ENCODE measurements around the gene LYRM1.
"Not testable (repeated sequence)": the region's sequence is repeated elsewhere in the genome, so short reads cannot be mapped to it uniquely, and the experiment has no call there.

Gene LYRM1

DNA sequence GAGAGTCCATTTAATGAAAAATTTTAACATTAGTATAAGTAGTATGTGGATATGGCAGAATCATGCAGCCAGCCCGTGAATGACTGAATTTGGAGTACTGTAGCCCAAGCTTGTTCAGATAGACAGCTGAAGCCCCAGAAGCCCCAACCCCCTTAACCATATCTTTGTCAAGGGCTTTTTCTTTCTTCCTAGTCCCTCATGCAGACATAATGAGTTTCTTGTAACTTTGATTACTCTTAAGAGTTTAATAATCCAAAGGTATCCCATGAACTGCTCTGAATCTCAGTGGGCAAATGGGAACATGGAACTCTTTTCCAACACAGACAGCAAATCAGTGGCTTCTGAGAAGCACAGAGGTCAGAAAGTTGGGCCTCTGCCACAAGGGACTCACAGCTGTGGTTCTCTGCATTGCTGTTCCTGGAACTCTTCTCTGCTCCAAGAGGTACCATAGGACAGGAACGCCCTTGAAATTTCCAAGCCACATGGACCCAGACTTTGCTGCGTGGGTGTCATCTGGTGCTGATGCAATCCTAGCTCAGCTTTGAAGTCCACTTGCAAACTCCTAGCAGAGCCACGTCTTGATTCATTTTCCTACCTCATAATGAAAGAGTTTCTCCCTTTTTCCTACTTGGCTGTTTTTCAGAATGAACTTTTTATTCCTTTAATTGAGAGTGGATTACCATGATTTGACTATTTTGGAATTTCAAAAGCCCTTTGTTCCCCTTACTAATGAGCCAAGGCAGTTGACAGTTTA is 18.1 kb downstream of the LYRM1 start:
- Histone ChIP-seq H3K79me2 (ENCODE audit: control insufficient read depth, insufficient read depth, low read length, unreplicated experiment) (no peaks in the 10 kb centered on the region), H3K27ac (ENCODE audit: low read depth, low read length) (no peak overlapping the region; the same call in none of the 2 replicates), H3K4me1 (ENCODE audit: control insufficient read depth, insufficient read depth, low read length, unreplicated experiment) (peaks cover 16% of the 10 kb centered on the region), H3K36me3 (ENCODE audit: insufficient read depth, low read length) (no peaks in the 10 kb centered on the region), H2AFZ (ENCODE audit: low read length, unreplicated experiment) (no peak overlapping the region), H3K27me3 (ENCODE audit: insufficient read depth, low read length) (no peaks in the 10 kb centered on the region), H3K4me3 (ENCODE audit: low read depth, low read length) (no peak overlapping the region)

DNA sequence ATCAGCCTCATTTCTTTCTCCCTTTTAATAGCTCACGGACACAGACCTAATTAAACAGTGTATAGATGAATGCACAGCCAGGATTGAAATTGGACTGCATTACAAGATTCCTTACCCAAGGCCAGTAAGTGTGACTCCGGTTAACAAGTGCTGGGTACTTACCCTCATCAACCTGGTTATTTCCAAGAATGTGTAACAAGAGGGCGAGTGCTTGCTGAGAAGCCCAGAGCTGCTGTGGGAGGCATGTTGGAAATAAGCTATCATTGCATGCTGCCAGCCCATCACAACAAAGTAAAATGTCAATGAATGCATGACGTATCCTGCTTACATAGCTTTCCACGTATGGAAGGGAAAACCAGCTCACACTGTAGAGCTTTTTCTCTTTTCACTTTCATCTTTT is 19.5 kb downstream of the LYRM1 start:
- peaks cover 10% of the 10 kb centered on the region for H3K4me1 ChIP-seq (ENCODE audit: control insufficient read depth, insufficient read depth, low read length, unreplicated experiment)
- no peak overlapping the region for H2AFZ ChIP-seq (ENCODE audit: low read length, unreplicated experiment)
- peaks cover 3% of the 10 kb centered on the region; the same call in 1 of the 2 replicates for H3K36me3 ChIP-seq (ENCODE audit: insufficient read depth, low read length)
- no peaks in the 10 kb centered on the region for H3K27me3 ChIP-seq (ENCODE audit: insufficient read depth, low read length)
- H3K27ac ChIP-seq (ENCODE audit: low read depth, low read length), result no peak overlapping the region
- no peak overlapping the region for H3K4me3 ChIP-seq (ENCODE audit: low read depth, low read length)
- H3K79me2 ChIP-seq (ENCODE audit: control insufficient read depth, insufficient read depth, low read length, unreplicated experiment), result no peaks in the 10 kb centered on the region

DNA sequence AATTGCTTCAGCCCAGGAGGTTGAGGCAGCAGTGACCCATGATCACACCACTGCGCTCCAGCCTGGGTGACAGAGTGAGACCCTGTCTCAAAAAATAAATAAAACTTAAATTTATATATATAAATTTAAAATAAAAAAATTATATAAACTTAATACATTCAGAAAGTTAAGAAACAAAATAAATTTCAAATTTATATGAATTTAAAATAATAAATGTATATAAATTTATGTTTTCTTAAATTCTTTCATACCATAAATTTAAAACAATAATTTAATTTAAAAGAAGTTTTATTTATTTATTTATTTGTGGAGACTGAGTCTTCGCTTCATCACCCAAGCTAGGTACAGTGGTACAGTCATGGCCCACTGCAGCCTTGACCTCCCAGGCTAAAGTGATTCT is 20.2 kb downstream of the LYRM1 start:
- no peaks in the 10 kb centered on the region for H3K79me2 ChIP-seq (ENCODE audit: control insufficient read depth, insufficient read depth, low read length, unreplicated experiment)
- H3K36me3 ChIP-seq (ENCODE audit: insufficient read depth, low read length), result peaks cover 3% of the 10 kb centered on the region; the same call in 1 of the 2 replicates
- H2AFZ ChIP-seq (ENCODE audit: low read length, unreplicated experiment), result no peak overlapping the region
- no peak overlapping the region for H3K4me3 ChIP-seq (ENCODE audit: low read depth, low read length)
- H3K27ac ChIP-seq (ENCODE audit: low read depth, low read length), result no peak overlapping the region
- peaks cover 10% of the 10 kb centered on the region for H3K4me1 ChIP-seq (ENCODE audit: control insufficient read depth, insufficient read depth, low read length, unreplicated experiment)
- no peaks in the 10 kb centered on the region for H3K27me3 ChIP-seq (ENCODE audit: insufficient read depth, low read length)

DNA sequence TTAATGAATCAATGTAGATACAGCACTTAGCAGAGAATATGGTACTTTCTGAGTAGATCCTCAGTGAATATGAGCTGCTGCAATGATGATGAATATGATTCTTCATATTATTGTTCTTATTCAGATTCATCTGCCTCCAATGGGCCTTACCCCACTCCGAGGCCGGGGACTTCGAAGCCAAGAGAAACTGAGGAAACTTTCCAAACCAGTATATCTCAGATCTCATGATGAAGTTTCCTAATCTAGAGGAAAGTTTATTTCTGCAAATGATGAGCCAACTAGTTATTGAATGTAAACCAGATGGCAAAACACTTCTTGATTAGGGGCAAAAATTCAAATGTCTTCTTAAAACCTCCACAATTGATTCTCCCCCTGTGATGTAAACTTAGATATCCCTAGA is 23.3 kb downstream of the LYRM1 start:
- no peak overlapping the region for H2AFZ ChIP-seq (ENCODE audit: low read length, unreplicated experiment)
- H3K79me2 ChIP-seq (ENCODE audit: control insufficient read depth, insufficient read depth, low read length, unreplicated experiment), result no peaks in the 10 kb centered on the region
- no peak overlapping the region for H3K27ac ChIP-seq (ENCODE audit: low read depth, low read length)
- H3K4me3 ChIP-seq (ENCODE audit: low read depth, low read length), result no peak overlapping the region
- no peaks in the 10 kb centered on the region for H3K27me3 ChIP-seq (ENCODE audit: insufficient read depth, low read length)
- peaks cover 3% of the 10 kb centered on the region; the same call in 1 of the 2 replicates for H3K36me3 ChIP-seq (ENCODE audit: insufficient read depth, low read length)
- peaks cover 3% of the 10 kb centered on the region for H3K4me1 ChIP-seq (ENCODE audit: control insufficient read depth, insufficient read depth, low read length, unreplicated experiment)

DNA sequence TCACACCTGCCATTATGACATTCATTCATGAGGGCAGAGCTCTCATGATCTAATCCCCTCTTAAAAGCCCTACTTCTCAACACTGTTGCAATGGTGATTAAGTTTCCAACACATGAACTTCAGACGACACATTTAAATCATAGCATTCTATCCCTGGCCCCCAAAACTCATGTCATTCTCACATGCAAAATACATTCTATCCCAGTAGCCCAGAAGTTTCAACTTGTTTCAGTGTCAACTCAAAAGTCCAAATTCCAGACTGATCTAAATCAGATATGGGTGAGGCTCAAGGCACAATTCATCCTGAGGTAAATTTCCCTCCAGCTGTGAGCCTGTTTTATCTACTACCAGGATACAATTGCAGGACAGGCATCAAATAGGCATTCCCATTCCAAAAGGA is 25.2 kb downstream of the LYRM1 start:
- Histone ChIP-seq H3K4me1 (ENCODE audit: control insufficient read depth, insufficient read depth, low read length, unreplicated experiment) (no peaks in the 10 kb centered on the region), H2AFZ (ENCODE audit: low read length, unreplicated experiment) (no peak overlapping the region), H3K36me3 (ENCODE audit: insufficient read depth, low read length) (peaks cover 3% of the 10 kb centered on the region; the same call in 1 of the 2 replicates), H3K27me3 (ENCODE audit: insufficient read depth, low read length) (no peaks in the 10 kb centered on the region), H3K79me2 (ENCODE audit: control insufficient read depth, insufficient read depth, low read length, unreplicated experiment) (no peaks in the 10 kb centered on the region), H3K4me3 (ENCODE audit: low read depth, low read length) (no peak overlapping the region), H3K27ac (ENCODE audit: low read depth, low read length) (no peak overlapping the region)

DNA sequence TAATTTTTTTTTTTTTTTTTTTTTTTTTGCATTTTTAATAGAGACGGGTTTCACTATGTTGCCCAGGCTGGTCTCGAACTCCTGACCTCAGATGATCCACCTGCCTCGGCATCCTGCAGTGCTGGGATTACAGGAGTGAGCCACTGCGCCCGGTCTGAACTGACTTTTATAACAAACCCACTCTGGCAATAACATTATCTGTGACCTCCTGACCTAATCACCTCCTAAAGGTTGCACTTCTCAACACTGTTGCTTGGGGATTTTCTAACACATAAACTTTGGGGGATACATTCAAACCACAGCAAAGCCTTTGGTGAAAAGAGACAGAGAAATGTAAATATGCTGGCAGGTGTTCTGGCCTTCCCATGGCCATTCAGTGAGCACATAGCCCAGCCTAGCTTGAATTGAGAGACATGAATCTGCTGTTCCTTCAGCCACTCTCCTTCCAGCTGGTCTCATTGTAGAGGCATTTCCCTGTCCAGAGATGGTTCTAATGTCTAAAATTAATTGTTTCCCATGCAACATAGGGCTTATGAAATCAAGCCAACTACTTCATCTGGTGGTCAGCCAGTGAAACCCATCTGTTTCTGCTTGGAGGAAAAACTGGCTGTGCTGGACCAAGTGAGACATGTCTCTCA is 28.3 kb downstream of the LYRM1 start:
- H3K4me1 ChIP-seq (ENCODE audit: control insufficient read depth, insufficient read depth, low read length, unreplicated experiment), result no peaks in the 10 kb centered on the region
- no peak overlapping the region for H3K4me3 ChIP-seq (ENCODE audit: low read depth, low read length)
- H3K79me2 ChIP-seq (ENCODE audit: control insufficient read depth, insufficient read depth, low read length, unreplicated experiment), result no peaks in the 10 kb centered on the region
- no peak overlapping the region for H3K27ac ChIP-seq (ENCODE audit: low read depth, low read length)
- H3K27me3 ChIP-seq (ENCODE audit: insufficient read depth, low read length), result no peaks in the 10 kb centered on the region
- peaks cover 3% of the 10 kb centered on the region; the same call in 1 of the 2 replicates for H3K36me3 ChIP-seq (ENCODE audit: insufficient read depth, low read length)
- no peak overlapping the region for H2AFZ ChIP-seq (ENCODE audit: low read length, unreplicated experiment)

DNA sequence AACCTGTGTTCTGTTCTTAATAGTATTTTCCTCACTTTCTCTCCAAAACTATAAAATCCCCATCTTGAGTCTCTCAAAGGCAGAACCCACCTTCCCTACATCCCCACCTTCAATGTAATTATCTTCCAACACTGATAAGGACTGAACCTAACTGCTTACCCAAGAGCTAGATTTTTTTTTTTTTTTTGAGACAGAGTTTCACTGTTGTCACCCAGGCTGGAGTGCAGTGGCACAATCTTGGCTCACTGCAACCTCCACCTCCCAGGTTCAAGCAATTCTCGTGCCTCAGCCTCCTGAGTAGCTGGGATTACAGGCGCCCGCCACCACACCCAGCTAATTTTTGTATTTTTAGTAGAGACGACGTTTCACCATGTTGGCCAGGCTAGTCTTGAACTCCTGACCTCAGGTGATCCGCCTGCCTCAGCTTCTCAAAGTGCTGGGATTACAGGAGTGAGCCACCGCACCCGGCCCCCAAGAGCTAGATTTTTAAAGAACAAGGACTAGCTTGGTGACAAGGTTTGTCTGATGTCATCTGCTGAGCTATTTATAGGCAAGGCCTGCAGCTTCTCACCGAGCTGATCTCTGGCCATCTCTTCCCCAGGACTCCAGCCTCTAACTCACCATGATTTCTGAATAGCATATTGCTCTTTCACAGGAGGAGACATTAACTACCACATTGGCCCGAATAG is 29.2 kb downstream of the LYRM1 start:
- H3K4me3 ChIP-seq (ENCODE audit: low read depth, low read length); H3K79me2 ChIP-seq (ENCODE audit: control insufficient read depth, insufficient read depth, low read length, unreplicated experiment); H3K36me3 ChIP-seq (ENCODE audit: insufficient read depth, low read length); H3K27ac ChIP-seq (ENCODE audit: low read depth, low read length); H2AFZ ChIP-seq (ENCODE audit: low read length, unreplicated experiment); H3K4me1 ChIP-seq (ENCODE audit: control insufficient read depth, insufficient read depth, low read length, unreplicated experiment); H3K27me3 ChIP-seq (ENCODE audit: insufficient read depth, low read length): not testable (repeated sequence)

DNA sequence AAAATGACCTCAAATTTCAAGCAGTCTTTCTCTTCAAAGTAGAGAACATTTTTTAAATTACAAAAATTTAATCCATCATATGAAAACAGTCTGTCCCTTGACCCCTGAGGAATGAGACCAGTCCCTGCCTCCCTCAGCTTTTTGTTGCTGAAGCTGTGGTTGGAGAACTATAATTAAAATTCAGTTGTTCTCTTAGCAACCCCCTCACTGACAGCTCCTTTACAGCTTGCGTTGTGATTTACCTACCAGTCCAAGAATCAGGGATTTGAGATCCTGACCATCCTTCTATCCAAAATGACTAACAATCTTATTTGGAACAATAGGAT is 29.8 kb downstream of the LYRM1 start:
- Histone ChIP-seq H3K27ac (ENCODE audit: low read depth, low read length) (no peak overlapping the region), H3K27me3 (ENCODE audit: insufficient read depth, low read length) (no peaks in the 10 kb centered on the region), H3K36me3 (ENCODE audit: insufficient read depth, low read length) (no peaks in the 10 kb centered on the region), H3K79me2 (ENCODE audit: control insufficient read depth, insufficient read depth, low read length, unreplicated experiment) (no peaks in the 10 kb centered on the region), H3K4me1 (ENCODE audit: control insufficient read depth, insufficient read depth, low read length, unreplicated experiment) (no peaks in the 10 kb centered on the region), H3K4me3 (ENCODE audit: low read depth, low read length) (no peak overlapping the region), H2AFZ (ENCODE audit: low read length, unreplicated experiment) (no peak overlapping the region)

DNA sequence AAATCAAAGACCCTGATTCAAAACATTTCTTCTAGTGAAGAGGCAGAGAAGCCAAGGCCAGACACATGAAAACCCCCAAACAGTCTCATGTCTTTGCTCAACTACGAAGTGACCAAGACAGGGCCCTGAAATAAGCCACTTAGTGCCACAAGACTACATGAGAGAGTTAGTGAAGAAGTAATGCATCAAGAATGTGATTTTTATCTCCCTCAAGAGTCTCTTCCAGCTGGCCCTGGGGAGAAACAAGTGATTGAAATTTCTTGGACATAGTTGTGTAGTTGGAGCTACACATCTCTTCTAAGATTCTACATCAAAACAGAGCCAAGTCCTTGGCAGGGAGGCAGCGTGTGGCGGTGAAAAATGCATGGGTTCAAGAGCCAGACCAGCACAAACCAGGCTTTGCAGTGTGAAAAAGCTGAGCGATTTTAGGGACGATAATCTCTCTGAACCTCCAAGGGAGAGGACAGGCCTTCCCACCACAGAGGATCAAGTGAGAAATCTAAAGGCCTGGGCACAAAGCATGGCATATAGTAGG is 30.6 kb downstream of the LYRM1 start:
- H3K27ac ChIP-seq (ENCODE audit: low read depth, low read length), result no peak overlapping the region
- no peak overlapping the region for H2AFZ ChIP-seq (ENCODE audit: low read length, unreplicated experiment)
- no peaks in the 10 kb centered on the region for H3K27me3 ChIP-seq (ENCODE audit: insufficient read depth, low read length)
- no peak overlapping the region for H3K4me3 ChIP-seq (ENCODE audit: low read depth, low read length)
- no peaks in the 10 kb centered on the region for H3K36me3 ChIP-seq (ENCODE audit: insufficient read depth, low read length)
- no peaks in the 10 kb centered on the region for H3K79me2 ChIP-seq (ENCODE audit: control insufficient read depth, insufficient read depth, low read length, unreplicated experiment)
- no peaks in the 10 kb centered on the region for H3K4me1 ChIP-seq (ENCODE audit: control insufficient read depth, insufficient read depth, low read length, unreplicated experiment)

DNA sequence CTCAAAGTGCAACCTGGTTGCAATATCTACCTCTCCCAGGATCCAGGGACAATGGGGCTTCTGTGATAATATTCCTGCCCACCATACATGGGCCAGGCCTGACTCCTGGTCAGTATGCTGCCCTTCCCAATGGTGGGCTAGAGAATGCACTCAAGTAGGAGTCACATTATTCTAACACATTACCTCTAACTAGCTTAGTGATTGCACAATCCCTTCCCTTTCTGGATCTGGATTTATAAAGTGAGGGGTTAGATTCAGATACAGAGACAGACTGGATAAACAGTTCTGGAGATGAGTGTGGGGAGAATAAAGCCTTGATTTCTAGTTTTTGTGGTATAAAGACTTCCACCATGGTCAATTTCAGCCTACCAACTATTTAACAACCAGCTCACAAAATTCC is 33.0 kb downstream of the LYRM1 start:
- Histone ChIP-seq H3K36me3 (ENCODE audit: insufficient read depth, low read length) (no peaks in the 10 kb centered on the region), H3K4me1 (ENCODE audit: control insufficient read depth, insufficient read depth, low read length, unreplicated experiment) (peaks cover 9% of the 10 kb centered on the region), H3K27ac (ENCODE audit: low read depth, low read length) (no peak overlapping the region), H2AFZ (ENCODE audit: low read length, unreplicated experiment) (no peak overlapping the region), H3K27me3 (ENCODE audit: insufficient read depth, low read length) (no peaks in the 10 kb centered on the region), H3K4me3 (ENCODE audit: low read depth, low read length) (no peak overlapping the region), H3K79me2 (ENCODE audit: control insufficient read depth, insufficient read depth, low read length, unreplicated experiment) (no peaks in the 10 kb centered on the region)
